Breast epithelium (tissue), 4 donors: ENCODE measurements around the gene STX3. TPM values are rescaled to one million over a fixed set of nuclear protein-coding genes. Genes with fewer than 3 reads are reported as not detected.

Experiments used
- DNase-seq, 2 donors: peaks; one replicate each; pipeline ENCODE4 v3.0.0-alpha.2; 2019; ENCODE audit warnings: low spot score in 2 of 2
- H3K27ac ChIP-seq, 2 donors: fragments of 200-600 bp; sonication (generic) in 1 of 2; one replicate each; pipeline ENCODE4 v1.5.1; 2016 to 2019; ENCODE audit warnings: mild to moderate bottlenecking in 1 of 2
- H3K27me3 ChIP-seq, 2 donors: fragments of 200-600 bp; sonication (generic) in 1 of 2; one replicate each; pipeline versions ENCODE4 v1.5.1 to v1.6.0; 2017 to 2019; ENCODE audit warnings: control low read depth in 1 of 2, mild to moderate bottlenecking in 1 of 2
- H3K36me3 ChIP-seq: fragments of 200-600 bp; one replicate; pipeline ENCODE4 v1.5.1; 2019
- H3K4me1 ChIP-seq, 2 donors: fragments of 200-600 bp; sonication (generic); one replicate each; pipeline ENCODE4 v1.5.1; 2016 to 2019; ENCODE audit warnings: control low read depth in 1 of 2
- H3K4me3 ChIP-seq, 3 donors: fragments of 200-600 bp; sonication (generic); 1 replicate in 2 of 3; 2 replicates in 1 of 3; pipeline ENCODE4 v1.5.1; 2016 to 2019; ENCODE audit warnings: mild to moderate bottlenecking in 3 of 3, moderate library complexity in 2 of 3
- H3K9me3 ChIP-seq, 2 donors: fragments of 200-600 bp; sonication (generic) in 1 of 2; one replicate each; pipeline ENCODE4 v1.5.1; 2016 to 2019; ENCODE audit warnings: control low read depth in 1 of 2
- POLR2A ChIP-seq: fragments of 450-650 bp; IDR thresholded peaks from one replicate; pipeline ENCODE4 v1.6.1; 2016; ENCODE audit warnings: antibody characterized with exemption, mild to moderate bottlenecking, moderate library complexity
- POLR2AphosphoS5 ChIP-seq, 3 donors: sonication (generic); formaldehyde crosslinking; IDR thresholded peaks; one replicate each; pipeline ENCODE4 v1.6.1; 2017; ENCODE audit warnings: antibody characterized with exemption in 3 of 3
- intact Hi-C: fragments of 100-400 bp; cut with DNase I; formaldehyde crosslinking; loops from one replicate; pipeline ENCODE4 v1.15.1; 2023; ENCODE audit warnings: low total_unique reads
- total RNA-seq, 3 donors: library from RNA; depleted of rRNA; stranded (reverse); fragments of >200 nt; gene quantifications; one replicate each; pipeline ENCODE4 v1.1.0, GENCODE V29; 2016
- TF ChIP-seq, protein P1 (sequence below), 3 donors: fragments of 450-650 bp; IDR thresholded peaks; one replicate each; pipeline ENCODE4 v1.5.1; 2016 to 2017; ENCODE audit warnings: antibody characterized with exemption in 3 of 3, mild to moderate bottlenecking in 3 of 3, moderate library complexity in 3 of 3

STX3 gene
- total RNA-seq, 3 donors from 2014 or later = 32.2 to 58.8 (median 53.7) TPM

DNA sequence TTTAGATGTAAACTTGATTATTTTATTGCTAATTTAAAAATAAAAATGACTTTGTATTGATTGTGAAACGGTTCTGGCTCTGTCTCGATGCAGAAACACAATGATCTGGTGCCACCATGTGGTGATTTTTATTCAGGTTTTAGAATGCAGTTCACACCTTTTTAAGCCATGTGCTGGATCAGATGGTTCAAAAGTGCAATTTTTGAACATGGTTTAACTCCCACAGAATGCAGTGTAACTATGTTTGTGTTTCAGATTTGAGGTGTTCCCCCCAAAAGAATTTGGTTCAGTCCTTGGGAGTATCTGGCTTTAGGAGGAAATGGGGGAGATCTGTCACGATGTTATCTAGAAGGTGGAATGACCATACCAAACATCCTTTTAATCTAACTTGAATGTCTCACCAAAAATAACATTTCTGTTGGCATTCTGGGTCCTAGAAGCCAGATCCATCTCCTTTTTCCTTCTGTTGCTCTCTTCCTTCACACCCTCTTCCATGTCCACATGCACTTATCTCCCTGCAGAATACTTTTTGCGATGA is 47.5 kb downstream of the STX3 start:
- intact Hi-C loops = no loop called here
- TF ChIP-seq POLR2A = no peak
- TF ChIP-seq, protein P1, sequence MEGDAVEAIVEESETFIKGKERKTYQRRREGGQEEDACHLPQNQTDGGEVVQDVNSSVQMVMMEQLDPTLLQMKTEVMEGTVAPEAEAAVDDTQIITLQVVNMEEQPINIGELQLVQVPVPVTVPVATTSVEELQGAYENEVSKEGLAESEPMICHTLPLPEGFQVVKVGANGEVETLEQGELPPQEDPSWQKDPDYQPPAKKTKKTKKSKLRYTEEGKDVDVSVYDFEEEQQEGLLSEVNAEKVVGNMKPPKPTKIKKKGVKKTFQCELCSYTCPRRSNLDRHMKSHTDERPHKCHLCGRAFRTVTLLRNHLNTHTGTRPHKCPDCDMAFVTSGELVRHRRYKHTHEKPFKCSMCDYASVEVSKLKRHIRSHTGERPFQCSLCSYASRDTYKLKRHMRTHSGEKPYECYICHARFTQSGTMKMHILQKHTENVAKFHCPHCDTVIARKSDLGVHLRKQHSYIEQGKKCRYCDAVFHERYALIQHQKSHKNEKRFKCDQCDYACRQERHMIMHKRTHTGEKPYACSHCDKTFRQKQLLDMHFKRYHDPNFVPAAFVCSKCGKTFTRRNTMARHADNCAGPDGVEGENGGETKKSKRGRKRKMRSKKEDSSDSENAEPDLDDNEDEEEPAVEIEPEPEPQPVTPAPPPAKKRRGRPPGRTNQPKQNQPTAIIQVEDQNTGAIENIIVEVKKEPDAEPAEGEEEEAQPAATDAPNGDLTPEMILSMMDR (IDR thresholded peaks at IDR 0.05) = peak in 2 of 3 donors; percentile 68 to 73
- TF ChIP-seq POLR2AphosphoS5 (IDR thresholded peaks at IDR 0.05) = no peak
- Histone ChIP-seq H3K27me3 (no peaks in the 10 kb centered on the region), H3K9me3 (no peaks in the 10 kb centered on the region), H3K4me3 (no peak overlapping the region), H3K4me1 (no peaks in the 10 kb centered on the region), H3K36me3 (no peaks in the 10 kb centered on the region), H3K27ac (no peak overlapping the region)
- no peak for DNase-seq

DNA sequence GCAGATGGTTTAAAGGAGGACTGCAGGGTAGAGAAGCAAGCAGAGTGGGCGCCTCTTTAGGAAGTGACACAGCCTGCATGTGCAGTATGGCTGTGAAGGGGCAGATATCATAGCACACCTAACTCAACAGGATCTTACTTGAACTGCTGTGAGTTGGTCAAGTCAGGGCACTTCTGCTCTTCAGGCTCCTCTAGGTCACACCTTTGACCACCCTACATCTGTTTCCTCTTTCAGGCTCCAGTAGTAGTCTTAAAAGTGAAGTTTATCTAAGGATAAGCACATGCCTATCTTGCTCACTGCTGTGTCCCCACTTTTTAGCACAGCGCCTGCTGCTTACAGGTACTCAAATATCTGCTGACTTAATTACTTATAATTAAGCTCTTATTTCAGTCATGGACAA is 48.9 kb downstream of the STX3 start:
- intact Hi-C loops = loop anchor here (1.0 to 2.0 kb wide), 2 partner anchors 15 to 49 kb away; partner anchors contain the start of gene STX3
- H3K4me1 ChIP-seq = no peaks in the 10 kb centered on the region
- no peak for TF ChIP-seq POLR2A
- TF ChIP-seq POLR2AphosphoS5 (IDR thresholded peaks at IDR 0.05) = no peak
- TF ChIP-seq, protein P1 (IDR thresholded peaks at IDR 0.05) = no peak
- no peaks in the 10 kb centered on the region for H3K27me3 ChIP-seq
- H3K27ac ChIP-seq = no peak overlapping the region
- no peak for DNase-seq
- H3K36me3 ChIP-seq = no peaks in the 10 kb centered on the region
- H3K4me3 ChIP-seq = no peak overlapping the region
- no peaks in the 10 kb centered on the region for H3K9me3 ChIP-seq

DNA sequence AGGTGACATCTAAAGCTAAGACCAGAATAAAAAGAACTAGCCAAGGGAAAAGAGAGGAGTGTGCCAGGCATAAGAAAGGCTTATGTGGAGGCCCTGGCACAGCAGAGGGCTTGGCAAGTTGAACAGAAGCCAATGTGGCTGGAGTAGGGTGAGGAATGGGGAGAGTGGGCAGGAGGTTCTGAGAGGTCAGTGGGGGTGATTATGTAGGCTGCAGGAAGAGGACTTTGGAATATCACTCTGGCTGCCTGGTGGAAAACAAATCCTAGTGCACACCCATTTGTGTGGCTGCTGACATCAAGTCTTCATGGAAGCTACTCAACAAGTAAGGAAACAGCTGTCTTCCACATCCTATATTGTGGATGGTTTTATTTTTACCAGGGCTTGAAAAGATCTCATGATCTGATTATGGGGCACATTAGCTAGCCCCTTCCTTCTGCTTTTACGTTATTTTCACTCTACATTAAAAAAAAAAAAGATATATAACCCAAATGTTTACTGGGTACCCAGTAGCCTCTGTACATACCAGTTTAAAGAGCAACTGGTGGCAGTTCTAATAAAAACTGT is 52.0 kb downstream of the STX3 start:
- DNase-seq = no peak
- Histone ChIP-seq H3K4me3 (no peak overlapping the region), H3K27me3 (no peaks in the 10 kb centered on the region), H3K27ac (no peak overlapping the region), H3K4me1 (no peaks in the 10 kb centered on the region), H3K36me3 (no peaks in the 10 kb centered on the region), H3K9me3 (no peaks in the 10 kb centered on the region)
- TF ChIP-seq POLR2AphosphoS5 (IDR thresholded peaks at IDR 0.05) = no peak
- no peak for TF ChIP-seq POLR2A
- TF ChIP-seq, protein P1 (IDR thresholded peaks at IDR 0.05) = no peak
- intact Hi-C loops = no loop called here

DNA sequence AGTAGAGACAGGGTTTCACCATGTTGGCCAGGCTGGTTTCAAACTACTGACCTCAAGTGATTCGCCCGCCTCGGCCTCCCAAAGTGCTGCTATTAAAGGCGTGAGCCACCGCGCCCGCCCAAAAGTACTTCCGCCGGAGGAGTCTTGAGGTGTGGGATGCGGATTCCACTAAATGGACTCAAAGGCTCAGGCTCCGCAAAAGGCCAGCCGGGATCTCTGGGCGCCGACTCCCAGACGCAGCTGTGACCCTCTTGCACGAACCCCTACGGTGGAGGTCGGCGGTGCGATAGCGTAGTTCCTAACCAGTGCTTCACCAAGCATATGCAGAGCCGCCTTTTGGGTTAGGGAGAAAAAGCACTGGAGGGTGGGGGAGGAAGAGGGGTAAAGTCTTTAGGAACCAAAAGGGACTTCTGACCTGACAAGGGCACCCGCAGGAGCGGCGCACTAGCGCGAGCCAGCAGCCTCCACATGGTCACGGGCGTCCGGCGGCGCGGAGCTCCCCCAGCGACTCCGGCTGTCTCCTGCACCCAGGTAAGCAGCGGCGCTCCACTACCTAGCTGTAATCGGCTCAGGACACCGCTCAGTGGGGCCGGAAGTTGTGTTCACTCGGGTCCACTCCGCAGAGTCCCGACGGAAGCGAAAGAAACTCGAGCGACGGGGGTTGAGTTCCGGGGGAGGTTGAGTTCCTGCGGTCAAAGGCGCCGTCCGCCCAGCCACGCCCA is 55.2 kb downstream of the STX3 start, which contains the start of gene MRPL16:
MRPL16 (minus strand) TSS at position 590 of the 722 bp plus-strand sequence; CDS start at position 470, 120 bp downstream.
- no peaks in the 10 kb centered on the region for H3K9me3 ChIP-seq
- H3K4me3 ChIP-seq = peak within 1 kb of the TSS; percentile 68 to 95 (median 92)
- intact Hi-C loops = no loop called here
- TF ChIP-seq POLR2A (no peak), POLR2AphosphoS5 (IDR thresholded peaks at IDR 0.05) (peak; percentile 11 to 66 (median 64))
- TF ChIP-seq, protein P1 (IDR thresholded peaks at IDR 0.05) = peak in 2 of 3 donors; percentile 10 to 47
- H3K27ac ChIP-seq = peak within 1 kb of the TSS; percentile 80 to 89
- H3K36me3 ChIP-seq = no peaks in the 10 kb centered on the region
- peak; percentile 85 to 91 for DNase-seq
- H3K27me3 ChIP-seq = no peaks in the 10 kb centered on the region
- H3K4me1 ChIP-seq = no peaks in the 10 kb centered on the region

DNA sequence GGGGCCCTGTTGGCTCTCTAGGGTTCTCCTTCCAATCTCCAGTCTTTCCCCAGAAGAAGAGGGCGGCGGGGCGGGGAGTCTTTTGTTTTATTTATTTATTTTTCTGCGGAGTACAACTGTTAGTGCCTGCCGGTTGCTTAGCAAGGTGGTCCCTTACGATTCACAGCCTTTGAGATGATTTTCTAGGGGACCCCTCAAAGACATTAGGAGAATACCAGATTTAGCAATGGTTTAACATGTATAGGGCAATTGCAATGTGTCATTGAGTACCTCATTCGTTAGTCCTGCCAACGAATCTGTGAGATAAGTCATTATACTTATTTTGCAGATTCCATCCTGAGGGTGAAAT is 55.7 kb downstream of the STX3 start:
- no peaks in the 10 kb centered on the region for H3K36me3 ChIP-seq
- peak overlapping the region; percentile 80 to 89 for H3K27ac ChIP-seq
- intact Hi-C loops = no loop called here
- peak overlapping the region; percentile 68 to 95 (median 92) for H3K4me3 ChIP-seq
- DNase-seq = no peak
- H3K27me3 ChIP-seq = no peaks in the 10 kb centered on the region
- TF ChIP-seq POLR2A = no peak
- no peaks in the 10 kb centered on the region for H3K4me1 ChIP-seq
- H3K9me3 ChIP-seq = no peaks in the 10 kb centered on the region
